ENCODE measurements around the gene AKAIN1. TPM values are rescaled to one million over a fixed set of nuclear protein-coding genes. Genes with fewer than 3 reads are reported as not detected.

The AKAIN1 gene
- total and polyA plus RNA-seq, 8 donors, result not detected

GRCh38 chr18:5166606-5167280 is 30.3 kb downstream of the AKAIN1 start:
- Histone ChIP-seq H3K4me1 (no peaks in the 10 kb centered on the region), H3K4me3 (no peak overlapping the region), H3K27me3 (no peaks in the 10 kb centered on the region), H3K36me3 (no peaks in the 10 kb centered on the region), H3K27ac (no peak overlapping the region), H3K9me3 (no peaks in the 10 kb centered on the region)
- no peak for TF ChIP-seq CTCF (IDR thresholded peaks at IDR 0.05)
- intact Hi-C loops (cut with DNase I), result no loop called here
- no peak for DNase-seq
- ATAC-seq, result no peak

- Histone ChIP-seq H3K27me3 (no peaks in the 10 kb centered on the region), H3K36me3 (no peaks in the 10 kb centered on the region)
Observed at GRCh38 chr18:5164903-5165302, 32.2 kb downstream of the AKAIN1 start.

GRCh38 chr18:5162111-5162510 is 34.9 kb downstream of the AKAIN1 start:
- Histone ChIP-seq H3K36me3 (no peaks in the 10 kb centered on the region), H3K4me3 (no peak overlapping the region), H3K4me1 (no peaks in the 10 kb centered on the region), H3K27ac (no peak overlapping the region), H3K9me3 (no peaks in the 10 kb centered on the region), H3K27me3 (no peaks in the 10 kb centered on the region)
- intact Hi-C loops (cut with DNase I), result no loop called here
- TF ChIP-seq CTCF (IDR thresholded peaks at IDR 0.05), result no peak
- DNase-seq (no peak), ATAC-seq (no peak)

More at GRCh38 chr18:5164903-5165302, 32.2 kb downstream of the AKAIN1 start:
- ATAC-seq, result no peak
- intact Hi-C loops (cut with DNase I), result no loop called here
- H3K4me3 ChIP-seq, result no peak overlapping the region
- no peak overlapping the region for H3K27ac ChIP-seq
- no peaks in the 10 kb centered on the region for H3K9me3 ChIP-seq
- no peak for DNase-seq
- H3K4me1 ChIP-seq, result no peaks in the 10 kb centered on the region
- no peak for TF ChIP-seq CTCF (IDR thresholded peaks at IDR 0.05)

- intact Hi-C loops (cut with DNase I), result no loop called here
- no peak overlapping the region for H3K4me3 ChIP-seq
- H3K27me3 ChIP-seq, result no peaks in the 10 kb centered on the region
- no peak for TF ChIP-seq CTCF (IDR thresholded peaks at IDR 0.05)
- DNase-seq (no peak), ATAC-seq (no peak)
- H3K36me3 ChIP-seq, result no peaks in the 10 kb centered on the region
- no peaks in the 10 kb centered on the region for H3K4me1 ChIP-seq
- H3K27ac ChIP-seq, result no peak overlapping the region
- no peaks in the 10 kb centered on the region for H3K9me3 ChIP-seq
Observed at GRCh38 chr18:5159080-5159479, 38.0 kb downstream of the AKAIN1 start.

GRCh38 chr18:5158587-5158986 is 38.5 kb downstream of the AKAIN1 start:
- H3K27me3 ChIP-seq, result no peaks in the 10 kb centered on the region
- intact Hi-C loops (cut with DNase I), result no loop called here
- TF ChIP-seq CTCF (IDR thresholded peaks at IDR 0.05), result no peak
- H3K4me3 ChIP-seq, result no peak overlapping the region
- H3K4me1 ChIP-seq, result no peaks in the 10 kb centered on the region
- H3K36me3 ChIP-seq, result no peaks in the 10 kb centered on the region
- no peak for ATAC-seq
- H3K27ac ChIP-seq, result no peak overlapping the region
- no peaks in the 10 kb centered on the region for H3K9me3 ChIP-seq
- DNase-seq, result no peak
